Midbrain (tissue), 1 donor: Measurements from ENCODE around the gene RPS19.

Source experiments
- DNase-seq: peaks from one replicate; lab custom pipeline; 2025; lab: John Stamatoyannopoulos, UW

The RPS19 gene

DNA sequence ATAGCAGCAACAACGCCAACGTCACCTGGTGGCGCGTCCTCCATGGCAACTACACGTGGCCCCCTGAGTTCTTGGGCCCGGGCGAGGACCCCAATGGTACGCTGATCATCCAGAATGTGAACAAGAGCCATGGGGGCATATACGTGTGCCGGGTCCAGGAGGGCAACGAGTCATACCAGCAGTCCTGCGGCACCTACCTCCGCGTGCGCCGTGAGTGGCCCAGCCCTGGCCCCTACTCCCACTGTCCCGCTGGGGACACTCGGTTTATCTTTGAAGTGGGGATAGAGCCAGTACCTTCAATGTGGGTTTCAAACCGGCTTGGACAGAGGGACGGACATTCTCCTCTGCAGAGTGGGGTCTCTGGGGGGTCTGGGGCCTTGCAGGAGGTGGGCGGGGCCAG lies 19.0 kb downstream of the RPS19 start:
- no peak for DNase-seq

DNA sequence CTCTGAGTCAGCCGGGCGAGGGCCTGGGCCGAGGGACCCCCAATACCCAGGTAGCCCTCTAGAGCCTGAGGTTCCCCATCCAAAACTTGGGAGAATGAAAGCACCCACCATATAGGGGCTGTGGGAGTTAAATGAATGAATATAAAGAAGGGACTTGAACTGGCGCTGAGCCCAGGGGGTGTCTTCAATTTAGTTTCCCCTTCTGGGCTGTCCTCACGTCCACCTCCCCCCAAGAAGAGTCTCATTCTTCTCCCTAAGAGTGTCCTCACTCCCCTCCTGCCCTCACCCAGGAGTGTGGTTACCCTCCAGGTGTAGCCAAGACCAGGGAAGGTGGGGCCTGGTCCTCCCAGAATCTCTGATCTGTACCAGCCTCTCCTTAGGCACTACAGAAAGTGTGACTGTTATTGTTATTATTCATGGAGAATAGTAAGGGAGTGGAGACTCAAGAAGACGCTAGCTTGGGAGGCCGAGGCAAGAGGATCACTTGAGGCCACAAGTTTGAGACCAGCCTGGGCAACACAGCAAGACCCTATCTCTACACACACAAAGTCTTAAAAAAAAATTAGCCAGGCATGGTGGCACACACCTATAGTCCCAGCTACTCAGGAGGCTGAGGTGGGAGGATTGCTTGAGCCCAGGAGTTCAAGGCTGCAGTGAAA lies 19.7 kb downstream of the RPS19 start:
- no peak for DNase-seq

DNA sequence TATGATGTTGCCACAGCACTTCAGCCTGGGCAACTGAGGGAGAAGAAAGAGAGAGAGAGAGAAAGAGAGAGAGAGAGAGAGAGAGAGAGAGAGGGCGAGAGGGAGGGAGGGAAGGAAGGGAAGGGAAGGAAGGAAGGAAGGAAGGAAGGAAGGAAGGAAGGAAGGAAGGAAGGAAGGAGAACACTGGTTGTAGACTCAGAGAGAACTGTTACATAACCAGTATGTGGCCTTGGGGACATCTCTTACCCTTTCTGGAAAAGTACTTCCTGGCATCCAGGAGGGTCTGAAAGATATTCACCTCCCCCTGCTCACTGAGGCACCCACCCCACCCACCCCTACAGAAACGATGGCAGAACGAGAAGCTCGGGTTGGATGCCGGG lies 20.3 kb downstream of the RPS19 start:
- DNase-seq, result no peak

DNA sequence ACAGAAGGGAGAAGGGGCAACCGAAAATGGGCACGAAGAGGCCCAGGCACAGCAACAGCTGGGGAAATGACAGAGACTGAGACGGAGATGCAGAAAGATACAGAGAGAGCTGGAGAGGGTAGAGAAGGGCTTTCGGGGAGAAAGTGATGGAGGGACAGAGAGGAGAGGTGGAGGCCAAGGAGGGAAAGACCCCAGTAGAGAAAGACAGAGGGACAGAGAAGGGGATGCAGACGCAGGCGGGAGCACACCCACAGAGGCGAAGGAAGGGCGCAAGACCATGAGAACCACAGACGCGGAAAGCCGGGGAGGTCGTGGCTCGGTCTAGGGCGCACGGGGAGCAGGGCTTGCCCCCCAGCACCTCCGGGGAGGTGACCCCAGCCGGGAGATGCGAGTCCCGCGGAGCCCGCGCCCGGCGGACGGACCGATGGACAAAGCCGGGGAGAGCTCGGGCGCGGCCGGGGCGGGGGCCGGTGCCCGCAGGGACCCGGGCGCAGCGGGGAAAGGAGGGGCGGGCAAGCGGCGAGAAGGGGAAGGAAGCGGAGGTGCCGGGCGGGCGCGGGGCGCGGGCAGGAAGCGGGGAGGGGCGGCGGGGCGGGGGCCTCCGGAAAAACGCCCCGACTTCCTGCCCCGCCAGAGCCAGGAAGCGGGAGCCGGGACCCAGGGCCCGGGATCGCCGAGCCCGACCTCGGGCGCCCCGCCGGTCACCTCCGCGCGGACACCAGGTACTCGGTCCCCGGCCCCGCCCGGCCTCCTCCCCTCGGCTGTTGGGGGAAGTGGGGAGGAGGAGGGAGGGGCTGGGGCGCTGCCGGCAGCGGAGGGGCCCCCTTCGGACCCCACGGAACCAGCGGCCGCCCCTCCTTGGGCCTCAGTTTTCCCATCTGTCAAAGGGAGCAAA lies 22.8 kb downstream of the RPS19 start, which contains the start of gene ARHGEF1:
Gene ARHGEF1 (plus strand): TSS at position 617 of the 895 bp plus-strand sequence. CDS start 4,899 bp downstream, outside the sequence.
- peak; percentile 4 for DNase-seq

DNA sequence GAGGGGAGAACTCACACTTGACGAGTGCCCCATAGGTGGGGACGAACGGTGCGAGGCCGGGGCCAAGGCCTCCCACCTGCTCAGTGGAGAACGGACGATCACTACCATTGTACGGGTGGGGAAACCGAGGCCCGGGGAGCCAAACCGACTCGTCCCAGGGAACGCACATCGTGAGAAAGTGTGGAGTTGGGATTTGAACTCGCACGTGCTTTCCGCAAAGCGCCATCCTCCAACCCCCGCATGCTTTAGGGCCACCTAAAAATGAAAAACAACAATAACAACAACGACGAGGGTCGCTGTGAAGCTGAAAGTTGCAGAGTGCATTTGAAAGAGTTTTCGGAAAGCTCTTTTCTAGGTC lies 23.4 kb downstream of the RPS19 start:
- no peak for DNase-seq

DNA sequence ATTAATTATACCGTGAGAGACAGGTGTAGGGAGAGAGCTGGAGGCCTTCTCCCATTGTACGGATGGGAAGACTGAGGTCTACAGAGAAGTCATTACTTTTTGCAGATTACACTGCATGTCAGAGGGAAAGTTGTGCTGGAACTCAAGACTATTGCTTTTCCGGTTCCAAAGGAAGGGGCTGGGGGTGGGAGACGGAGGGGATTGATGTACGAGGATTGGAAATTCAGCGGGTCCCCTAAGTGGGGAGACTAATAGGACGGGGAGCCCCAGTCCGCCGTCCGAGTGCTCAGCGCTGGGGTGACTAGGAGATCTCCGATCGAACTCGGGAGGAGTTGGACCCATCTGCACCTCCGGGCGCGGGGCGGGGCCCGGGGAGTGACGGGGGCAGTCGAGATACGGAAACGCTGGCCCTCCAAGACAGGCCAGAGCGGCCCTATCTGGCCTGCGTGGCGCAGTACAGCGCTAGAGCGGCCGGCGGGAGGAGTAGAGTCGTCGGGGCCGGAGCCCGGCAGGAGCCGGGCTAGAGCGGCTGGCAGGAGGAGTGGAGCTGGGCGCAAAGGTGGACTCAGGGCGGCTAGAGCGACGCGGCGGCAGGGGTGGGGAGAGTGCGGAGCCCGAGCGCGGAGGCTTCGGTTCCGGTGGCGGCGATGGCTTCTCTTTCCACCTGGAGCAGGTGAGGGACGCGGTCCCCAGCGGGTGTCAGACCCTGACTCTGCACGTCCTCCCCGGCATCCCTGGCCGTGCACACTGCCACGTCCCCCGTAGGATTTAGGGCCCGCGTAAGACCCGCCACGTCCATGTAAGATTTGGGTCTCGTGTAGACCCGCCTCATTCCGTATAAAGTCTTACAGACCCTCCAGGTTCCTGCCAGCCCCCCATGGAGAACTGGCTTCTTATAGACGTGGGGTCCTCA lies 24.0 kb downstream of the RPS19 start:
- DNase-seq, result peak; percentile 95

DNA sequence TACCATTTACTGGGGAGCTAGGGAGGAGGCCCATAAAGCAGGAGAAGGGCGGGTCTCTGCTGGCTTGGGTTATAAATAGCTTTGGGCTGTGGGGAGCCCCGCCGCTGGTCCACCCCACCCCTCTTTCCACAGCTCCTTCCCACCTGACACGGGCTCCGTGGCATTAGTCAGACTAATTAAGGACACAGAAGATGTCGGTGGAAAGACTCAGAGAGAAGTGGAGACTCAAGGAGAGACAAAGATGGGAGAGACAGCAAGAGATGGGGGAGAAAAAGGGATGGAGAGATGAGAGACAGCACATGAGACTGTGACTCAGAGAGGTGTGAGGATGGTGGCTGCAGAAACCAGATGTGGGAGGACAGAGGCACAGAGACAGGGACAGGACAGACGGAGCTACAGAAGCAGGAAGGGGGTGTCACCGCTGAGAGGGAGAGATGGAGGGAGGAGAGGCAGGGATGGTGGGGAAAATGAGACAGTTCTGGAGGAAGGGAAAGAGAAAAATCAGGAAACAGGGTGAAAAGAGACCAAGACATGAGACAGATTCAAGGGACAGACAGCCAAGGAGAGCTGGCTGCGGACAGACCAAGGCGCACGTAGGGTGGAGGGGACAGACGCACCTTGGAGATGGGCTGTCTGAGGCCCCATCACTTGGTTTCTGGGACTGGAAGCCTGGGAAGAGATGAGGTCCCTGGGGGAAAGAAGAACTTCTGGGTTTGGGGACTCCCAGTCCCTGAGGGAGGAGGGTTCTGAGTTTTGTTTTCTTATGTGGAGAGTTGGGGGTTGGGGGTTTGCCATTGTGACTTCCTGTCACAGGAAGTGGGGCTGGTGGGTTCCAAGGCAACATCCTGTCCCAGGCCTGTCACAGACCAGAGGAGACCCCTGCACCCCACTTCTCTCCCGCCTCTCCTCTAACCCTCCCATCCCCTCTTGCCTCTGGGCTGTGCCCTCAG lies 27.0 kb downstream of the RPS19 start:
- DNase-seq, result no peak

DNA sequence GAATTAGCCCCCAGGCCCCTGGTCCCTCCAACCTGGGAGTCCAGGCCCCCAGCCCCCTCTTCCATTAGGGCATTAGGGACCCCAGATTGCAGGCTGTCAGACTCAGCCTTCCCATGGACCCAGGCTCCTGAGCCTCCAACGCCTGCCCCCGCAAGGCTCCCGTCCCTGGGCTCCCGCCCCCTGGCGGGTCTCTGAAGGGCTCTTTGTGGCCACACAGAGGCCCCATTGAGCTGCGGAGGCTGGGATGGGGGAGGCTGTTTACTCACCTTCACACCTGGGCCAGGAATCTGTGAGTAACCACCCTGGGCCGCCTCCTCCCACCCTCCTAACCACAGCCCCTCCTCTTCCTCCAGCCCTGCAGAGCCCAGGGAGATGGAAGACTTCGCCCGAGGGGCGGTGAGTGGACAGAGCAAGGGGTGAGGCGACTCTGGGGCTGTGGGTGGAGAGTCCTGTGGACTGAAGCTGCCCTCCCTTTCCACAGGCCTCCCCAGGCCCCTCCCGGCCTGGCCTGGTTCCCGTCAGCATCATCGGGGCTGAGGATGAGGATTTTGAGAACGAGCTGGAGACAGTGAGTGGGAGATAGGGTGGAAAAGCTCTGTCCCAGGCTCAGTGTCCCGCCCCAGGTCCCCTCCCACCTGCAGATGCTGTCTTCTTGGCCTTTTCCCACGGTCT lies 27.8 kb downstream of the RPS19 start:
- DNase-seq, result peak; percentile 69

DNA sequence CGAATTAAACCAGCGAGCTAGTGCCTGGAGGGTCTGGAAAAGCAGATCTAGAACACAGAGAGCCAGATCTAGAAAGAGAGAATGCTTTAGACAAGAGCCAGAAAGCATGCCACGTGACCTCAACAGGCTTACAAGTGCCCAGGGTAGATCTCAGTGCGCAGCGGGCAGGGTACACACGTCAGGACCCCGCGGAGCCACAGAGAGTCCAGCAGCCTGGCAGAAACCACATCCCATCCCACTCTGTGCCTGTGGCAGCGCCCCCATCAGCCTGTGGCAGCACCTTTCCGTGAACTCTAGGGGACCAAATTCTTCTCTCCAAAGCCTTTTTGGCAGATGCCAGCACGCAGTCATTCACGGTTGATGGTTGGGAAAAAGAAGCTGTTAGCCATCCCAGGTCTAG lies 28.9 kb downstream of the RPS19 start:
- DNase-seq, result no peak

DNA sequence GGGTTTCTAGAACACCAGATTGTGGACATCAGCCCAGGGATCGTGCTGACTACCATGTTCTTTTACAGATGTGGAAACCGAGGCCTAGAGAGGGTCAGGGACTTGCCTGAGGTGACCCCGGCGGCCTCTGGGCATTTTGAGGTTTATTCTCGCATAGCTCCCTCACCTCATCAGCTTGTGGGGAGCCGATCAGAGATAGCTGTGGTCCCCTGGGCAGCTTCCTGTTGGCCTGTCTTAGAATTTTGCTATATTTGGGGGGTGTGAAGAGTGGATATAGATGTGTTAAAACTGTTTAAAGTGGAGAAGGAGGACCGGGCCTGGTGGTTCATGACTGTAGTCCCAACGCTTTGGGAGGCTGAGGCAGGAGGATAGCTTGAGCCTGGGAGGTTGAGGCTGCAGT lies 29.8 kb downstream of the RPS19 start:
- DNase-seq, result no peak

DNA sequence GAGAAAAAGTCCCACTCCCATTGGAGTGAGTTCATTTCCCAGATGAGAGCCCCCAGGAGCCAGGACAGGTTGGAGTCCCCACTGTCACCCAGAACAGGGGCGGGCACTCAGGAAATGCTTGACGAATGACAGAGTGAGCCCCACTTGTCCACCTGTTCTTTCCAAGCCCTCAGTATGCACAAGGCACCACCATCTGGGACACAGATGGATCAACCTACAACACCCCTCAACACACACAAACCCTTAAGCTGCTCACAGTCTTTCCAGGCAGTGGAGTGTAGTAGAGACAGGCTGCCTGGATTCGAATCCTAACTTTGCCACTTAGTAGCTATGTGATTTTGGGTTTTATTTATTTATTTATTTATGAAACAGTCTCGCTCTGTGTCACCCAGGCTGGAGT lies 30.9 kb downstream of the RPS19 start:
- DNase-seq, result no peak

DNA sequence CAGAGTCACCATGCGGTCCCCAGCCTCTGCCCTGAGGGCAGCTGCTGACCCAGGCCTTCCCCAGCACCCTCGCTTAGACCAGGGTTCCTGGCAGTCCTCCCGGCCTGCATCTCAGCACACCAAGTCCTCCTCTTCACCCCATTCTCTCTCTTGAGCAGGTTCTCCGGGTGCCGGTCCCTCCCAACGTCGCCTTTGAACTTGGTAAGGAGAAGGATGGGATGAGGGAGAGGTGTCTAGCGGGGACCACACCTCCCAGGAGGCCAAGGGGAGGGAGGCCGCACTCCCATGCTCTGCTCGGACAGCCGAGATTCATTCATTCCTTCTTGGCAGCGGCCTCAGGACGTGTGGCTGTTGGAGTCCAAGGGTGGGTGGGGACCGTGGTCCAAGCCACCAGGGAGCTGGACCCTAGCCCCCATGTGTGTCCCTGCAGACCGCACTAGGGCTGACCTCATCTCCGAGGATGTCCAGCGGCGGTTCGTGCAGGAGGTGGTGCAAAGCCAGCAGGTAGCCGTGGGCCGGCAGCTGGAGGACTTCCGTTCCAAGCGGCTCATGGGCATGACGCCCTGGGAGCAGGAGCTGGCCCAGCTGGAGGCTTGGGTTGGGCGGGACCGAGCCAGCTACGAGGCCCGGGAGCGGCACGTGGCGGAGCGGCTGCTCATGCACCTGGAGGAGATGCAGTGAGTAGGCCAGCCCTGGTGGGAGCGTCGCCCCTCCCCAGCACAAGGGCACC lies 32.3 kb downstream of the RPS19 start:
- DNase-seq, result no peak

DNA sequence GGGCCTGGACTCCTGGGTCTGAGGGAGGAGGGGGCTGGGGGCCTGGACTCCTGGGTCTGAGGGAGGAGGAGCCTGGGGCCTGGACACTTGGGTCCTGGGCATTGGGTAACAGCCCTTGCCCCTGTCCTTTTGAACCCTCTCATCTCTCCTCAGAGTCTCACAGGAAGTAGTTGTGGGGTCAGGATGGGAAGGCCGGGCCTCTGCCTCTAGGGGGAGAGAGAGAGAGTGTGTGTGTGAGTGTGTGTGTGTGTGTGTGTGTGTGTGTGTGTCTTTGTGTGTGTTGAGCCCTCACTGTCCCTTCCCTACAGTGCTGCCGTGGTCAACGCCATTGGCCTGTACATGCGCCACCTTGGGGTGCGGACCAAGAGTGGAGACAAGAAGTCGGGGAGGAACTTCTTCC lies 33.8 kb downstream of the RPS19 start:
- DNase-seq, result no peak

DNA sequence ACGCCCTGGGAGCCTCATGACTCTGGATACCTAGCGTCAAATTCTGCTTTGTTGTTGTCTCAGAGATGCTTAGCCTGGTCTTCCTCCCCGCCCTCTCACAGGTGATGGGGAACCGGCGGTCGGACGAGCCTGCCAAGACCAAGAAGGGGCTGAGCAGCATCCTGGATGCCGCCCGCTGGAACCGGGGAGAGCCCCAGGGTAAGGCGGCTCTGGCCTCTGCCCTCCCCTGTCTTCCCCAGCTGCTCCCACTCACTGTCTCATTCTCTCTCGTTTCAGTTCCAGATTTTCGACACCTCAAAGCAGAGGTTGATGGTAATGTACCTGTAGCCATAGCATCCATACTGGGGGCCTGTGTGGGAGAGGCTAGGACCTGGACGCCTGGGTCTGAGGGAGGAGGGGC lies 34.3 kb downstream of the RPS19 start:
- no peak for DNase-seq

DNA sequence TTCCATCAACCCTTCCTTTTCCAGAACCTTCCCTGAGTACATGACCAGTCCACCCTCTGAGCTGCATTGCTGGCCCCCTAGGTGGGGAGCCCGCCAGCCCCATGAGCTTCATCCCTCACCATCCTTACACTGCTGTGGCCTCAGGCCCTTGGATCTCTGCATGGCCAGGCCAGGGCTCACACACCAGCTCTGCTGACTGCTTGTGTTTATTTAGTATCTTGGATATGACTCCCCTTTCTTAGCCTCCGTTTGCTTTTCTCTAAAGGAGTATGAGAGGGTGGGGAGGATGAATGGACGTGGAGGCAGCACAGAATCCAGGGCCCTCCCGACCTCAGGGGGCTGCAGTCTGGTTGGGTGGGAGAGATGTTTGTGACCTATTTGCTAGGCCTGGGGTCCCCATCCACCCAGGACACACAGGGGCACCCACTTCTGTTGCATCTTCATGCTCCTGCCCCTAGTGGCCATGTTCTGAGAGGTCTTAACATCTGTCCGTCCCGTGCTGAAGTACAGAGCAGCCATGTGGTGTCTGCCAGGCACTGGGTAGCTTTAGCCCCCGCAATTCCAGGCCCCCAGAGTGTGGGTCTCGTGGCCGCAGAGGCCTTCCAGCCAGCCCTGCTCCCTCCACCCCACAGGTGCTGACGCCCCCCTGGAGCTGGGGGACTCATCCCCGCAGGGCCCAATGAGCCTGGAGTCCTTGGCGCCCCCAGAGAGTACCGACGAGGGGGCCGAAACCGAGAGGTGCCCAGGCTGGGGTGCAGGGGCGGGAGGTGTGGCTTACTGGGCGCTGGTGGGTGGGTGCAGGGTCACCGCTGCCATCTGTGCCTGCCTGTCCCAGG lies 35.9 kb downstream of the RPS19 start:
- no peak for DNase-seq

DNA sequence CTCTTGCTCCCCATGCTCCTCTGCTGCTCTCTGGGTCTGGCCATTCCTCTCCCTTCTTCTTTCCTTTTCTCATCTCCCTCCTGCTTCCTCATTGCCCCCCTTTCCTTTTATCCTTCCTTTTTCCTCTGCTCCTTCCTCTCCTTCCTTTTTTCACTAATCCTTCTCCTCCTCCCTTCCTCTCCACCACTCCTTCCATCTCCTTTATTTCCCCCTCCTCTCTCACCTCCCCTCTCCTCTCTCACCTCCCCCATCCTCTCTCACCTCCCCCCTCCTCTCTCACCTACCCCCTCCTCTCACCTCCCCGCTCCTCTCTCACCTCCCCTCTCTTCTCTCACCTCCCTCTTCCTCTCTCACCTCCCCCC lies 36.5 kb downstream of the RPS19 start:
- DNase-seq, result no peak

DNA sequence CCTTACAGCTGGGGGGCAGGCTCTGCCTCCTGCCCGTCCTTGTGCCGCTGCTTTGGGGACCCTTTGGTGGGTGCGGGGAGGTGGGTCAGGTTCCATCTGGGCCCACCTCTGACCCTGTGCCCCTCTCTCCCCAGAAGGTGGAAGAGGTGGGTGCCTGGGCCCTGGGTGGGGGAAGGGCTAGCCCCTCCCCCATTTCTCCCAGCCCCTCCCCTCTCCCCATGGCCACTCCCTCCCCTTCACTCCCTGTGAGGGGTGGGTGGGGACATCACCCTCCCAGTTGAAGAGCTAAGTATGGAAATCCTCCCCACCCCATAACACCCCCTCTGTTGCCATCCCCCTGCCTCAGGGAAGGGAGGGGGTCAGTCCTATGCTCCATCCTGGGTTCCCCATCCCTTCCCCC lies 37.1 kb downstream of the RPS19 start:
- DNase-seq, result no peak

DNA sequence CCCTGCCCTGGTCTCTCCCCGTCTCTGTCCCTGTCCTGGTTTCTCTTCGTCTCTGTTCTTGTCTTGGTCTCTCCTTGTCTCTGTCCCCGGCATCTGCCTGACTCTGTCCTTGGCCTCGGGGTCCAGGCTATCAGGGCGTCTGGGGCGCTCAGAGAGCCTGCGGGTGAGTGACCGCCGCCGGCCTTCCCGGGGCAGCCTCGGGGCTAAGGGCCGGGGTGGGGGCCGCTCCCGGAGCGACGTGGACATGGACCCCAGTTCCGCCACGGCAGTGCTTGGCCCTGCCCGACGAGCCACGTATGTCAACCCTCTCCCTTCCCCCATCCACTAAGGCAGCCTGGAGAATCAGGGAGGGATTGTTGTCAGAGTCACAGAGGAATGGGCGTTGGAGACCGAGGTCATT lies 37.8 kb downstream of the RPS19 start:
- no peak for DNase-seq

DNA sequence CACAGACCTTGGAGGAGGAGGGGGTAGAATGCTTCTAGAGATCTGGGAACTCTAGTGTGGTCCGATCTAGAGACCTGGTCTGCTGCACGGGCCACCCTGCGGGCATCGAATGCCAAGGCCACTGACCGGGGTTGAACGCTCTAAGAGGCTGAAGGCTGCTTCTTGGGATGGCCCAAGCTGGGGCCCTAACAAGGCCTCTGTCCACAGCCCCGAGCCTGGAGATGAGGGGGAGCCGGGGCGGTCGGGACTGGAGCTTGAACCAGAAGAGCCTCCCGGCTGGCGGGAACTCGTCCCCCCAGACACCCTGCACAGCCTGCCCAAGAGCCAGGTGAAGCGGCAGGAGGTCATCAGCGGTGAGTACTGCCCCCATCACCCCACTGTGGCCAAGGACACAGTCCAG lies 38.2 kb downstream of the RPS19 start:
- DNase-seq, result no peak
